Hematopoietic multipotent progenitor cell treated with erythropoietin and hydrocortisone succinate and interleukin-3 and kit ligand, for 15 days (in vitro differentiated cells): ENCODE data around the gene AP2A2.

ENCODE experiments used
- DNase-seq: peaks from one replicate; pipeline ENCODE4 v3.0.0-alpha.2; 2015; ENCODE audit warnings: low spot score

AP2A2 gene

DNA sequence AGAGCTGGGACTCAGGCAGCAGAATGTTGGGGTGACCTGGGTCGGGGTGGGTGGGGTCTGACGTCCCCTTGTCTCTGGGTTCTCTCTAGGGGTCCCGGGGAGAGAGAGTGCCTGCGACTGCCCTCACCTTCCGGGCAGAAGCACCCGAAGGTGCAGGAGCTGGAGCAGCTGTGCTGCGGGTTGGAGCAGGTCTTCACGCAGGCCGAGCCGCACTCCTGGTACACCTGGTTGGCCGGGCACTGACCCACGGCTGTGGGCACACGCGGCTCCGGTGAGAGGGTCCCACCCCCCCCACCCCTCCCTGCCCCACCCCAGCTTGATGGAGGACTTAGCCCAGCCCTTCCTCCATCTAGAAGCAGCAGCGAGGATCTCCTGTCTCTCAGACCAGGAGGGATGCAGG, 104.4 kb downstream of the AP2A2 start:
- DNase-seq, result no peak

DNA sequence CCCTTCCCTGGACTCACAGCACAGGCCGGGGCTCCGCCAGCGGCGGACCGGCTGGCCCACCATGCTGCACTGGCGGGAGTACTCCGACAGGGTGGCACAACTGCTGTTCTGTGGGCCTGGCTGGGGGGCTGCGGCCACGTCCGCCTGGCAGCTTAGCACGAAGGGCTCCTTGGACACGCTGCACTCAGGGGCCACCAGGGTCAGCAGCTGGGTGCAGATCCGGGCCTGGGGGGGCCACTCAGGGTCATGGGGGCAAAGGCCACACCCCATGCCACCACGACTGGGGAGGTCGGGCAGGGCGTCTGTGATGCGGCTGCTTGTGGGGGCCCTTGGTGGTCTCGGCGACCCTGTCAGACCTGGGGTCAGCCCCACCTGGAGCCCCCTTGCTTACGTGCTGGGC, 104.9 kb downstream of the AP2A2 start:
- DNase-seq, result no peak

DNA sequence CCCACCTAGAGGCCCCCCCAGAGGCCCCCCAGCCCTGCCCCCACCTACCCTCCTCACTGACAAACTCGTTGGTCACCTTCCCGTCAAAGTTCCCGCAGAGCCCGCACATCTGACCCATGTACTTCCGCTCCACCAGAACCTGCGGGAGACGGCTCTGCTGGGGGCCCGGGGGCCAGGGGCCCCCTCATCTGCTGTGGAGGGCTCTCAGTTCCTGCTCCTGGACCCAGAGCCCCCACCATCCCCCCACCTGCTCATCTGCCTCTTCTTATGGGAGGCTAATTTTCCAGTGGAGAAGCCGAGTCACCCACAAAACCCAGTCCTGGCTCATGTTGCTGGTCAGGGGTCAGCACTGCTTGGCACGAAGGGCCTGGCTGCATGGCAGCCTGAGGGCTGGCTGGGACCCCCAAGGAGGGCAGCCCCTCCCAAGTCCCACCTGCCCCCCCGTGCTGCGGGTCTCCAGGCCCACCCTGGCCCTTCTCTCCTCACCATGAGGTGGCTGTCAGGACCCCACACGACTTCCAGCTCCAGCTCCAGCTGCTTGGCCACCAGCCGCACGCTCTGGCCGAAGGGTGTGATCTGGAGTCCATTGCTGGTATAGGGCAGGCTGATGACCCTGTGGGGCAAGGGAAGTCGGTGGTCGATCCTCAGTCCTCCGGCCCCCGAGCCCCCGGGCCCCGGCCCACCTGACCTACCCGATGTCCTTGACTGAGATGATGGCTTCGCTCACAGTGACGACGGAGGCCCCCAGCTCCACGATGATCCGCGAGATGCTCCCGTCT, 105.6 kb downstream of the AP2A2 start:
- no peak for DNase-seq

DNA sequence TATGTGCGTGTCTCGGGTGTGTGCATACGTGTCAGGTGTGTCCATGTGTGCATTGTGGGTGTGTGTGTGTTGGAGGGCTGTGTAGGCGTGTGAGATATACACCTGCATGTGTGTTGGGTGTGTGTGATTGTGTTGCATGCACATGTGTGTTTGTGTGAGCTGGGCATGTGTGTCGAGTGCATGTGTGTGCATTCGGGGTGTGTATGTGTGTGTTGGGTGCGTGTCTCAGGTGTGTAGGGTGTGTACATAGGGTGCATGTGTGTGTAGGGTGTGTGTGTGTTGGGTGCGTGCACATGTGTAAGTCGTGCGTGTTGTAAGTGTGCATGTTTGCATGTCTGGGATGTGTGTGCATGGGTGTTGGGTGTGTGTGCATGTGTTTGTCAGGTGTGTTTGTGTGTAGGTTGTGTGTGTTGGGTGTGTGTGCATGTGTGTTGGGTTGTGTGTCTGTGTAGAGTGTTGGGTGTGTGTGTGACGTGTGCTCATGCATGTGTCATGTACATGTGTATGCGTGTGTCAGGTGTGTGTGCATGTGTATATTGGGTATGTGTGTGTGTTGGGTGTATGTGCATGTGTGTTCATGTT, 106.7 kb downstream of the AP2A2 start:
- no peak for DNase-seq

DNA sequence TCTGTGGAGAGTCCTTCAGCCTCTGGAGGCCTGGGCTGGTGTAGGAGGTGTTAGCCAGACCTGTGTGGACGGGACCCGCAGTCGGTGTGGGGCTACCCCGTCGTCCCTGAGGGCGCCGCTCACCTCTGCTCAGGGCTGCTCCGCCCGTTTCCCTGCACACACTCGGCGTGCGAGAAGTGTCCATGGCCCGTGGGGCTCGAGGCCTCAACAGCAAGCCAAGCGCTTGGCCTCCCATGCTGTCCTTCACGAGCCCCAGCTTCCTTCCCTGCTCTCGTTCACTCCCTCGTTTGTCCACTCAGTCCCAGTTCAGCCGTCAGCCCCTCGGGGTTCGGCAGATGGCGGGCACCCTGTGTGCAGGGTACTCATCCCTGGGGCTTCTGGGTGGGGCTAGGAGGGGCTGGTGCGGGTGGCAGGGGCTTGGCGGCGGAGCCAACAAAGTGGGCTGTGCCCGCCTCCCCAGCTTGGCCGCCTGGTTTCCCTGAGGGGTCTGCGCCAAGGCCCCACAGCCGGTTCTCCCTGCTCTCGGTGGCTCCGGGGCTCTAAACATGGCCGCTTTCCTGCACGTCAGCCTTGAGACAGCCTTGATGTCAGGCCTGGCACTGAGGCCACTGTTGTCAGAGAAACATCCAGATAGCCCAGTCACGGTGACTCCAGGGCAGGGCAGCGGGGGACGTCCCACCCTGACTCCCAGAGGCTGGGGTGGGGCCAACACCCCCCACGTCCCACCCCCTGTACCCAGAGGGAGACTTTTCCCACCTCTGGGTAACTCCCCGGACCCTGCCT, 107.5 kb downstream of the AP2A2 start:
- no peak for DNase-seq

DNA sequence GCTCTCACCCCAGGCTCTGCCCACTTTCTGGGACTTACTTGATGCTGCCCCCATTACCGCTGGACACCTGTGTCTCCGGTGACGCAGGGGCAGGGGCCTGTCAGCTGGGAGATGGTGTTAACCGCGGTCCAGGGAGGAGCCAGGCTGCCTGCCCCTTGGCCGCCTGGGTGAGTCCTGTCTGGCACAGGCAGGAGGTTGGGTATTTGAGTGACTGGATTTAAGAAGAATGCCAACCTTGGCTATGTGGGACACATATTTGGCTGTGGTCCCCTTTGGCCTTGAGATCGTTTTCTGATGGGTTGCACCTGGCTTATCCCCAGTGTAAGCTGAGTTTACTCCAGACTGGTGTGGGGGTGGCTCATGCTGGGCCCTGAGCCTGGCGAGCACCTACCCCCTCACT, 108.3 kb downstream of the AP2A2 start:
- no peak for DNase-seq

DNA sequence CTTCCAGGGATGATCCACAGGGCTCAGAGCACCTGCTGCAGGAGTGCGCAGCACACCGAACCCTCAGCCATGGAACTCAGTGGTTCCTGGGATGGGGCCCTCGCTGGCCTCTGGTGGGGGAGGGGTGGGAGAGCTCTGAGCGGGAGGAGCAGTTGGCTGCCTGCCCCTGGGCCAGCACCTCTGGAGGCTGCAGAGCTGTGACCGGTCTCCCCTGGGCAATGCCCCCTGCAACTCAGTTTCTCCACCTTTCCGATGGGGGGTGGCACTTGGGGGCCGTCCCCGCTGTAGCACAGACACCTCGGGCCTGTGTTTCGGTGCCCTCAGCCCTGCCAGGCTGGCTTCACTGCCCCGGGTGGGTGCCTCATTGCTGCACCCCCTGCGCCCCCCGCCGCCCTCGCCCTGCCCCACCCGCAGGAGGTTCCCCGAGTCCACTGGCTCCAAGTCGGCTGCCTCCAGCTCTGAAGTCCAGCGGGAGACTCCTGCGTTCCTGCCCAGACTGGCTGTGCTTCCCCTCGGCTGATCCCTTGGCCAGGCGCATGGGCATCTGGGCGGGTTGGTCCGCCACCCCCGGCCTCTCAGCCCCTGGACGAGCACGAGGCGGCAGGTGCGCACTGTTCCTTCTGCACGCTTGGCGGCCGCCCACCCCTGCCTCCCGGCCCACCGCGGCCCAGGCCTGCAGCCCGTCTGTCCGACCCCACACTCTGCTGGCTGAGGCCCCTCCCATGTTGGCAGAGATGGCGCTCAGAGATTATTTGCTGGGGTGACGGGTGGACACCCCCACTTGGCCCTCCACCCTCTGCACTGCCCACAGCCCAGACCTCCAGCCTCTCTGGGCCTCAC, 109.0 kb downstream of the AP2A2 start:
- no peak for DNase-seq

DNA sequence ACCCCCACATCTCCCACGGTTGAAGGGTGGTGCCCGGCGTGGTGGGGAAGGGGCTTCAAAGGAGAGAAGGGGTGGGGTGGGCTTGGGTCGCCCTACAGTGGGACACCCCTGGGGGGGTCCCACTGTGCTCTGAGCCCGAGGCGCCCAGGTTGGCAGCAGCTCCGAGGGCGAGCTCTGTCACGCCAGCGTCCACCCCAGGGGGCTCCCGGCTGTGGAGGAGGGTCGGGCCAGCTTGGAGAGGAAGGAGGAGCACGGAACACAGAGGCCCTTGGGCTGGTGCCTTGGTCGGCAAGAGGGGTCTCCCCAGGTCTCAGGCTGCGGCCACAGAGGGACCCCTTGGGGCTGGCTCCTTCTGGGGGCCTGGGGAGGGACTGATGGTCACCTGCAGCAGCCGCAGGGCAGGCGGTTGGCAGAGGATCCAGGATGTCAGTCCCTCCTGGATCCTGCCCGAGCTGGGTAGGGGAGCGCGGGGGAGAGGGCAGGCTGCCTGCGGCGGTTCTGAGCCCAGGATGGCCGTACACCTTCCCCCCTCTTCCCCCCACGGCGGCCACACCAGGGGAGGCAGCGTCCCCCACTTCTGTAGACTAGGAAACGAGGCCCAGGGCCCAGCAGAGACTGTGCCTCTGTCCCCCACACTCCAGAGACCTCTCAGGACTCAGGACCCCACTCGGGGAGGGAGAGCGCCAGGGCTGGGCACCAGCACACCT, 110.1 kb downstream of the AP2A2 start:
- no peak for DNase-seq

DNA sequence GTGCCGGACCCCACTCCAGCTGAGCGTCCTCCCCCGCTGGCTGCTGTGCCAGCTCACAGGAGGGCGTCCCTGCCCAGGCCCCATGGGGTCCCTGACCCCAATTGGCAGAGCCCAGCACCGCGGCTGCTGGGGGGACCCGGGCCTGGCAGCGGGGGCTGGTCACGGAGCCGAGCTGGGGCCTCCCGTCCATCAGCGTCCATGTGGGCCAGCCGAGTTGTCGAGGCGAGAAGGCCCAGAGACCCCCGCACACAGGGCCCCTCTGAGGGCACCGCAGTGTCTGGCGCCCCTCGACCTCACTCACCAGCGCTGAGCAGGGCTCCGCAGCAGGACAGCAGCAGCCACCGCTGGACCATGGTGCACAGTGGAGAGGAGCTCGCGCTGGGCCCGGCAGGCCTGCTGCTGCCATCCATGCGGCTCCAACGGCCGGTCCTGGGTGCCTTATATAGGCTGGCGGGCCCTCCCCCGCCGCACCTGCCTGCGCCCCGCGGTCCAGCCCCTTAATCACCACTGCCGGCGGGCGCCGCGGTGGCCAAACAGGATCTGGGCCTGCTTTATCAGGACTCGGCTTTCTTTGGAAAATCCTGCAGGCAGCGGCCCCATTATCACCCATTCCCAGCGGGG, 110.7 kb downstream of the AP2A2 start, which contains the start of gene MUC6:
TSS of gene MUC6 (minus strand) at position 416 of the 621 bp plus-strand sequence. CDS start at position 353, 63 bp downstream.
- DNase-seq, result no peak

DNA sequence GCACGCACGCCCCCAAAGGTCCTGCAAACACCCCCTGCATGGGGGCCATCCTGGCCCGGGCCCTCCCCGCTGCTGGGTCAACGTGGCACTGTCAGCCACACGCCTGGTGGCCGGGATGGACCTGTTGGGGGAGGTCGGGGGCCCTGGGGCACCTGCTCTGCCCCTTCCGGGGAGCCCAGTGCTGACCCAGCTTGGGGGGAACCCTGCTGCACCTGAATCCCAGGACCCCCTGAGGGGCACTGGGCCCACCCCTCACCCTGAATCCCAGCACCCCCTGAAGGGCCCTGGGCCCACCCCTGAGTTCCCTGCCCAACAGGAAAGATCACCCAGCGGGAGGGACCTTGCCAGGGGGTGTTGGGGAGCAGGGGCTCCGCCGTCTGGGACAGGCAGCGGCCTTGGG, 111.3 kb downstream of the AP2A2 start:
- DNase-seq, result no peak

DNA sequence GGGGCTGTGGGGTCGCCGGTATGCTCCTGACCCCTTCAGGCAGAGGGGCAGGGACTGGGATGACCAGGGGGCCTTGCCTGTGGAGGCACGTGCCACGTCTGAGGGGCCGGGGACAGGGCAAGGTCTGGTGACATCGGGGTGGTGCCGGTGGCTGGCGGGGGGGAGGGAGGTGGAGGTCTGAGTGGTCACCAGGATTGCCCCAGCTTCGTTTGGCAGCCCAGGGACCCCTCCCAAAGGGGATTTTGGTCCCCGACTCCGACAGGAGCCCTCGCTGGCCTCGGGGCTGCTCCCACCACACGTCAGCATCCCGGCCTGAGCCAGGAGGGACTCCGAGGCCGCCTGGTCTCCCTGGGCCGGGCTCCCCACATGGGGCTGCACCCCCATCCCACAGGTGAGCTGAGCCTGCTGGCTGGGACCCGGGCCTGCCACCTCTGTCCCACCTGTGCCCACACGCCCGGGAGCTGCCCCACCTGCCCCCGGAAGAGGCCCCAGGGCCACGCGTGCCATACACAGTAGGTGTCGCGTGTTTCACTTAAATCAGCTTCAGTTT, 111.9 kb downstream of the AP2A2 start:
- no peak for DNase-seq

DNA sequence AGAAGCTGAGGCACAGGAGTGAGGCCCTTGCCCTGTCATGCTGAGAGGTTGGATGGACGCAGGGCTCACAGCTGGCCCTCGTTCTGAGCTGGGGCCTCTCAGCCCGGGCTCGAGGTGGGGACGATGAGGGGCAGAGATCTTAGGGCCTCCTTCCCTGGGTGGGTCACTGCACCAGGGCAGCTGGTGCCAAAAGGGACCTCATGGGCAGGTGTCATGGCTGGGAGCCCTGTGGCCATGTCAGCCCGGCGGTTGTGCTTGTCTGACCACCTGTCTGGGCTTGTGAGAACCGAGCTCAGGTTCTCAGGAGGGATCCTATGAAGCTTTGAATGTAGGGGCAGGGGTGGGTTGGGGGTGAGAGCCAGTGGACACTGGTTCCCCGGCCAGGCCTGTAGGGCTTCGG, 112.7 kb downstream of the AP2A2 start:
- DNase-seq, result no peak

DNA sequence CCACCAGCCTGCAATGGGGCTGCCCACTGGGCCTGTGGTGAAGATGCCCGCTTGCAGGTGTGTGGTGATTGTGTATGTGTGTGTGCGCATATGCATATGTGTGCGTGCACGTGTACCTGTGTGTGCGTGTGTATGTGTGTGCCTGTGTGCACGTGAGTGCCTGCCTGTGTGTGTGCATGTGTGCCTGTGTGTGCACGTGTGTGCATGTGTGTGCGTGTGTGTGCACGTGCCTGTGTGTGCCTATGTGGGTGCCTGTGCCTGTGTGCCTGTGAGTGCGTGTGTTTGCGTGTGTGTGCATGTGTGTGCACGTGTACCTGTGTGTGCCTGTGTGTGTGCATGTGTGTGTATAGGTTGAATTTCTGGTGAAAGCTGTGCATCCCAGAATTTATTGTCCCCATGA, 113.3 kb downstream of the AP2A2 start:
- no peak for DNase-seq

DNA sequence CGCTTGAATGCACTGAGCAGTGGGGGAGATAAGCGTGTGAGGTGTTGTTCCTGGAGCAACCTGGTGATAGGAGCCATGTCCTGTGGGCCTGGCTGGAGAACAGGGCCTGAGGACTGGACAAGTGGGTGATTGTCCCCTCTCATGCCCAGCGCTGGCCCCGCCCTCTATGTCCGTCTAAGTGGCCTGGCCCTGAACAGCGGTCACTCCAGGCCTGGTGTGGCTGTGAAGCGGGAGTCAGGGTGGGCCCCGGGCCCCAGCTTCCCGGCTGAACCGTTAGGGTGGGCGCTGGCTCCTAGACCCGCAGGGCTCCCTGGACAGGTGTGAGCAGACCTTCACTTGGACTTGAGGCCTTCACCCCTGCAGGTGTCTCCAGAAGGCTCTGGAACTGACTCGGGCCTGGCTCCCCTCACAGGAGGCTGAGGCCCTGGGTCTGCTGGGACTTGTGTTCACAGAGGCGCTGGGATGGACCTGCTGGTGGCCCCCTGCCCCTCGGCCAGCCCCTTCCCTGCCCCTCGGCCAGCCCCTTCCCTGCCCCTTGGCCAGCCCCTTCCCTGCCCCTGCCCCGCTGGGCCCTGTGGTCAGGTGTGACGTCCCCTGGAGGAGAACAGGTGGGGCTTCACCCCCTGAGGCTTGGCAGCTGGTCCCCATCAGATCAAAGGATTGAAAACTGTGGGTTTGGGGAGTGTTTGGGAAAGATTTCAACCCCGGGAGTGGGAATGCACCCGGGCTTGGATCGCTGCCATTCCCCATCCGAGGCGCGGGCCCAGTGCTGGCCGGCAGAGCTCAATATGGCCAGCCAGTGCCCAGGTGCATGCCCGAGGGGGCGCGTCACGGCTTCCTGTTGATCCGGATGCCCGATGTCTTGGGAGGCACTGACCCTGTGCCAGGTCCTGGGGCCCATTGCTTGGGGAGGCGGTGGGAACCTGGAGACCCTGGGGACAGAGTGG, 114.1 kb downstream of the AP2A2 start:
- no peak for DNase-seq

DNA sequence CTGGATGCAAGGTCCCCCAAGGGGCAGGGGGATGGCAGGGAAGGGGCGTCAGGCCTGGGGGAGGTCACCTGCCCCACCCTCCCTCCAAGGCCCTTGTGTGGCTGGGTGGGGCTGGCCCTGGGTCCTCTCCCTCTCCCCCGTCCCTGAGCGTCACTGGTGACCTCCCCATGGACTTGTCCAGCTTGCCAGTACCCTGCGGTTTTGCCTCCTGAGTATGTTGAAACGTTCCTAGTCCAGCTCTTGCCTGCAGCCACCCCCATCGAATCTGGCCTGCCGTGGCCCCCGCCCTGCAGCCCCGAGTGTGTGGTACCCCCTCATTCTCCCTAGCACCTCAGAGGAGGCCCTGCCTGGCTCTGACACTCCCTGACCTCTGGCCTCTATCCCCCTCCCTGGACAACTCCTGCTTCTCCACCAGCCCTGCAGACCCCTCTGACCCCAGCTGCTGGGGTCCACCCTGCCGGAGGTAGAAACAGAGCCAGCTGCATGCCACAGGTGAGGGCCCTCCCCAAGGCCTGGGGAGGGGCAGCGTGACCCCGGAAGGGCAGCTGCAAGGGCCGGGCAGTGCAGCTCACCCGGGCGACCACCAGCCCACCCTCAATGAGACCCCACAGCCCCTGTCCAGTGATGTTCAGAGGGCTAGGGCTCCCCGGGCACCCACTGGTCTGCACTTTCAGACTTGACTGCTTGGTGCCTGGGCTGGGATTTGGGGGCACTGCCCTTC, 114.9 kb downstream of the AP2A2 start:
- no peak for DNase-seq

DNA sequence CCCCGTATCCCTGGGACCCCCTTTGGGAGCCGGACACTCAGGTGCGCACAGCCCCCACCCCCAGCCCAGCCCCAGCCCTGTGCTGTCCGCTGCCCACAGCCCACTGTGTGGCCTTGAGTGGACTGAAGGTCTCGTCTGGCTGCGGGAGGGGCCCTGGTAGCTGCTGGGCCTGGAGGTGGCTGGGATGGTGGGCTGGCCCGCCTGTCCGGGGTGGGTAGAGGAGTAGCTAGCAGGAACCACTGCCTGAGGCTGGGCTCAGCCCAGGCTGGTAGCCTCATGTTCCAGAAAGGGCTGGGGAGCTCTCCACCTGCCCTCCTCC, 115.4 kb downstream of the AP2A2 start:
- DNase-seq, result no peak

DNA sequence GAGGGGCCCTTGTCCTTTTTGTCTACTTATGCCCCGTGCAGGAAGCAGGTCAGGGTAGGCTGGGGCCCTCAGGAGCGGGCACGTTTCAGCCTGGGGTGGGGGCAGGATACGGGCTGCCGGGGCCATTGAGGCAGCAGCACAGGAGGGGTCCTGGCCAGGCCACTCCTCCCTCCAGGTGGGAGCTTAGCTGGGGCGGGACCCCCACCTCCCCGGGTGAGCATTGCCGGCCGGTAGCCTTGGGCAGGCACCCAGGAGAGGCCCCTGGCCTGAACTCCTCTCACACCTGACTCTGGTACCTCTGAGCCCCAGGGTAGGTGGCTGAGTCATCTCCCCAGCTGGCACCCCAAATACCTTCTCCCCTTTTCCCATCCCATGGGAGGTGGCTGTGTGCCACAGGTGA, 115.8 kb downstream of the AP2A2 start:
- peak; percentile 6 for DNase-seq

DNA sequence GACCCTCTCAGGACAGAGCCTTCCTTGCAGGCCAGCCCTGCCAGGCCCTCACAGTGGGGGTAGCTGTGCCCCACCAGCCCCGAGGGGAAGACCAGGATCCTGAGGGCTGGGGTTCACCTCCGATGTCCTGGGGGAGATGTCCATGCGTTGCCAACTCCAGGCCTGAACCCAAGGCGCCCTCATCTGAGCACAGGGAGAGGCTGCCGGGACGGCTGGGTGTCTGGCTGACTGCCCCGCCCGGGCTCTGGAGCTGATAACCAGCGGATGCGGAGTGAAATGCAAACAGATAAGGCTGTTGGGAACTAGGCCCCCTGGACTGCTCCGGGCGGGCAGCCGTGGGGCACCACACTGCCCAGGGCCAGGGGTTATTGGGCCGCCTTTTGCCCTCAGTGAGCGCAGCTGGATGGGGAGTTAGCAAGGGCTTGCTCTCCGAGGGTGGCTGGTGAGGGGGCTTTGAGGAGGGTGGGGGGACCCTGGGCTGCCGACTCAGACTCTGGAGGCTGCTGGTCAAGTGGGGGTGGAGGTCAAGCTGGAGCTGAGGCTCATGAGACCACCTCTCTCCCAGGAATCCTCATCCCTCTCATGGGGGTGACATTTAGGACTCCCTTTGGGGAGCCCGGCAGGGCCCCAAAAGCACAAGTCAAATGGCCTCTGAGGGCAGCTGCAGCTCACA, 116.4 kb downstream of the AP2A2 start:
- DNase-seq, result peak; percentile 72
